Kidney epithelial cell (primary cell): ENCODE results near the gene SYTL2. TPM values are rescaled to one million over a fixed set of nuclear protein-coding genes. Genes with fewer than 3 reads are reported as not detected.
A peak's percentile ranks its signal among the peaks of the same experiment; 100 is the strongest.

Experiments
- DNase-seq: peaks from one replicate; pipeline ENCODE4 v3.0.0-alpha.2; 2010; ENCODE audit warnings: low read depth
- H3K27me3 ChIP-seq: 2 replicates; pipeline ENCODE4 v1.6.0; 2011; ENCODE audit warnings: low read length; ENCODE audit not compliant: control insufficient read depth, insufficient read depth
- H3K36me3 ChIP-seq: 2 replicates; pipeline ENCODE4 v1.5.1; 2011; ENCODE audit warnings: low read length; ENCODE audit not compliant: control insufficient read depth, insufficient read depth
- H3K4me3 ChIP-seq: 2 replicates; pipeline ENCODE4 v1.5.1; 2011; ENCODE audit warnings: low read depth, mild to moderate bottlenecking, control low read depth, low read length
- CTCF ChIP-seq: IDR thresholded peaks from 2 replicates; pipeline ENCODE4 v1.5.1; 2011; ENCODE audit warnings: mild to moderate bottlenecking, moderate library complexity, low read length, control low read depth, inconsistent platforms; ENCODE audit not compliant: insufficient read depth, poor library complexity, severe bottlenecking
- total RNA-seq: library from RNA; depleted of rRNA; stranded (reverse); fragments of >200 nt; gene quantifications from 2 replicates; pipeline ENCODE4 v1.2.3, GENCODE V29; 2015

SYTL2 gene
- total RNA-seq, 1 donor from 2014 or later, result 7.5 TPM

GRCh38 chr11:85666687-85667086 lies 144.3 kb downstream of the SYTL2 start:
- no peak for DNase-seq
- no peak for TF ChIP-seq CTCF
- no peaks in the 10 kb centered on the region for H3K36me3 ChIP-seq

GRCh38 chr11:85665733-85666132 lies 145.2 kb downstream of the SYTL2 start:
- DNase-seq, result no peak
- H3K4me3 ChIP-seq, result no peak overlapping the region
- TF ChIP-seq CTCF, result no peak

More at GRCh38 chr11:85666687-85667086, 144.3 kb downstream of the SYTL2 start:
- H3K27me3 ChIP-seq, result no peaks in the 10 kb centered on the region
- no peak overlapping the region for H3K4me3 ChIP-seq

GRCh38 chr11:85664615-85665481 lies 146.1 kb downstream of the SYTL2 start, which contains the start of gene CREBZF:
TSS of gene CREBZF (minus strand) at chr11:85665129. CDS start at chr11:85664875, 254 bp downstream.
- DNase-seq, result peak; percentile 57
- TF ChIP-seq CTCF, result no peak
- H3K27me3 ChIP-seq, result no peaks in the 10 kb centered on the region

More at GRCh38 chr11:85665733-85666132, 145.2 kb downstream of the SYTL2 start:
- no peaks in the 10 kb centered on the region for H3K27me3 ChIP-seq
- no peaks in the 10 kb centered on the region for H3K36me3 ChIP-seq

GRCh38 chr11:85663753-85664614 lies 147.0 kb downstream of the SYTL2 start:
- no peaks in the 10 kb centered on the region for H3K27me3 ChIP-seq
- peak; percentile 50 for TF ChIP-seq CTCF
- DNase-seq, result no peak
- peak overlapping the region; percentile 95 for H3K4me3 ChIP-seq
- no peaks in the 10 kb centered on the region for H3K36me3 ChIP-seq

More at GRCh38 chr11:85664615-85665481, 146.1 kb downstream of the SYTL2 start, which contains the start of gene CREBZF:
- H3K36me3 ChIP-seq, result no peaks in the 10 kb centered on the region
- H3K4me3 ChIP-seq, result peak within 1 kb of the TSS; percentile 95

GRCh38 chr11:85663080-85663752 lies 147.7 kb downstream of the SYTL2 start:
- DNase-seq, result no peak
- TF ChIP-seq CTCF, result no peak
- H3K4me3 ChIP-seq, result peak overlapping the region; percentile 95
- no peaks in the 10 kb centered on the region for H3K27me3 ChIP-seq
- H3K36me3 ChIP-seq, result no peaks in the 10 kb centered on the region
